Measurements from ENCODE around the gene ABHD17B.

DNA sequence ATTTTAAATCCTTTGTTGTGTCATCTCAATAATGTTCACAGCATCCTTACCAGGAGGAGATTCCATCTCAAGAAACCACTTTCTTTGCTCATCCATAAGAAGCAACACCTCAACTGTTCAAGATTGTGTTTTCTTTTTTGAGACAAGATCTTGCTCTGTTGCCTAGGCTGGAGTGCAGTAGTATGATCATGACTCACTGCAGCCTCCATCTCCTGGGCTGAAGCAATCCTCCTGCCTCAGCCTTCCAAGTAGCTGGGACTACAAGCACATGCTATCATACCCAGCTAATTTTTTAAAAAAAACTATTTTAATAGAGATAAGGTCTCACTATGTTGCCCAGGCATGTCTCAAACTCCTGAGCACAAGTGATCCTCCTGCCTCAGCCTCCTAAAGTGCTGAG, 60.0 kb downstream of the ABHD17B start:
- TF ChIP-seq, protein P1, sequence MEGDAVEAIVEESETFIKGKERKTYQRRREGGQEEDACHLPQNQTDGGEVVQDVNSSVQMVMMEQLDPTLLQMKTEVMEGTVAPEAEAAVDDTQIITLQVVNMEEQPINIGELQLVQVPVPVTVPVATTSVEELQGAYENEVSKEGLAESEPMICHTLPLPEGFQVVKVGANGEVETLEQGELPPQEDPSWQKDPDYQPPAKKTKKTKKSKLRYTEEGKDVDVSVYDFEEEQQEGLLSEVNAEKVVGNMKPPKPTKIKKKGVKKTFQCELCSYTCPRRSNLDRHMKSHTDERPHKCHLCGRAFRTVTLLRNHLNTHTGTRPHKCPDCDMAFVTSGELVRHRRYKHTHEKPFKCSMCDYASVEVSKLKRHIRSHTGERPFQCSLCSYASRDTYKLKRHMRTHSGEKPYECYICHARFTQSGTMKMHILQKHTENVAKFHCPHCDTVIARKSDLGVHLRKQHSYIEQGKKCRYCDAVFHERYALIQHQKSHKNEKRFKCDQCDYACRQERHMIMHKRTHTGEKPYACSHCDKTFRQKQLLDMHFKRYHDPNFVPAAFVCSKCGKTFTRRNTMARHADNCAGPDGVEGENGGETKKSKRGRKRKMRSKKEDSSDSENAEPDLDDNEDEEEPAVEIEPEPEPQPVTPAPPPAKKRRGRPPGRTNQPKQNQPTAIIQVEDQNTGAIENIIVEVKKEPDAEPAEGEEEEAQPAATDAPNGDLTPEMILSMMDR (IDR thresholded peaks at IDR 0.05), result no peak
- no peak for TF ChIP-seq POLR2A (IDR thresholded peaks at IDR 0.05)
